ENCODE results near the gene CRACR2B. TPM values are rescaled to one million over a fixed set of nuclear protein-coding genes. Genes with fewer than 3 reads are reported as not detected.

CRACR2B gene
- total RNA-seq, 3 donors from 2014 or later, result 14.7 to 152 (median 86.2) TPM

- intact Hi-C loops (cut with DNase I; ENCODE audit: low total_unique reads), result loop anchor here (10.0 kb wide), 1 partner anchor 118 kb away; no protein-coding TSS in a partner anchor
- H3K27ac ChIP-seq, result no peak overlapping the region
- H3K27me3 ChIP-seq, result no peaks in the 10 kb centered on the region
- no peak for DNase-seq (ENCODE audit: low spot score in 2 of 2)
- H3K9me3 ChIP-seq, result no peaks in the 10 kb centered on the region
- no peaks in the 10 kb centered on the region for H3K36me3 ChIP-seq
- H3K4me1 ChIP-seq, result no peaks in the 10 kb centered on the region
- no peak for TF ChIP-seq POLR2A (IDR thresholded peaks at IDR 0.05)
- no peak for TF ChIP-seq POLR2AphosphoS5 (IDR thresholded peaks at IDR 0.05)
- TF ChIP-seq, protein P1, sequence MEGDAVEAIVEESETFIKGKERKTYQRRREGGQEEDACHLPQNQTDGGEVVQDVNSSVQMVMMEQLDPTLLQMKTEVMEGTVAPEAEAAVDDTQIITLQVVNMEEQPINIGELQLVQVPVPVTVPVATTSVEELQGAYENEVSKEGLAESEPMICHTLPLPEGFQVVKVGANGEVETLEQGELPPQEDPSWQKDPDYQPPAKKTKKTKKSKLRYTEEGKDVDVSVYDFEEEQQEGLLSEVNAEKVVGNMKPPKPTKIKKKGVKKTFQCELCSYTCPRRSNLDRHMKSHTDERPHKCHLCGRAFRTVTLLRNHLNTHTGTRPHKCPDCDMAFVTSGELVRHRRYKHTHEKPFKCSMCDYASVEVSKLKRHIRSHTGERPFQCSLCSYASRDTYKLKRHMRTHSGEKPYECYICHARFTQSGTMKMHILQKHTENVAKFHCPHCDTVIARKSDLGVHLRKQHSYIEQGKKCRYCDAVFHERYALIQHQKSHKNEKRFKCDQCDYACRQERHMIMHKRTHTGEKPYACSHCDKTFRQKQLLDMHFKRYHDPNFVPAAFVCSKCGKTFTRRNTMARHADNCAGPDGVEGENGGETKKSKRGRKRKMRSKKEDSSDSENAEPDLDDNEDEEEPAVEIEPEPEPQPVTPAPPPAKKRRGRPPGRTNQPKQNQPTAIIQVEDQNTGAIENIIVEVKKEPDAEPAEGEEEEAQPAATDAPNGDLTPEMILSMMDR (IDR thresholded peaks at IDR 0.05), result no peak
- no peak overlapping the region for H3K4me3 ChIP-seq
Observed at GRCh38 chr11:866481-866880, 38.8 kb downstream of the CRACR2B start.

DNA sequence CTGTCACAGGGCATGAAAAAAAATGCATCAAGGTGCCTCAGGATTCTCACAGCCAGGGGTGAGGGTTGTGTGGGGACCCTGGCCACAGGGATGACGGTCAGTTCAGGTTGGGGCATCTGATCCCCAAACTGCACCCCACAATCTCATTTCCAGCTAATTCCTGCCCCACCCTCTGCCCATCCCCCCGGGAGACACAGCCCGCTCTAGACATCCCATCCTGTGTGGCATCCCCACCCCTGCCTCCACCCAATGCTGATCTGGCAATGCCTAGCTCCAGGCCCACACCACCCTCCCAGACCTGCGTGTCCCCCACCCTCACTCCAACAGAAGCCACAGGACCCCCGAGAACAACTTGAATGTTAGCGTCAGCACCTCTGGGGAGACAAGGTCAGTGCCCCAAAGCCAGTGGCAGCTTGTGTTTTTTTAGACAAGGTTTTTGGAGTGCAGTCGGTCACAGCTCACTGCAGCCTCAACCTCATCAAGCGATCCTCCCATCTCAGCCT is 40.2 kb downstream of the CRACR2B start:
- H3K4me3 ChIP-seq, result no peak overlapping the region
- TF ChIP-seq, protein P1 (IDR thresholded peaks at IDR 0.05), result no peak
- TF ChIP-seq POLR2AphosphoS5 (IDR thresholded peaks at IDR 0.05) (no peak), POLR2A (IDR thresholded peaks at IDR 0.05) (no peak)
- intact Hi-C loops (cut with DNase I; ENCODE audit: low total_unique reads), result loop anchor here (10.0 kb wide), 1 partner anchor 117 kb away; no protein-coding TSS in a partner anchor
- no peak for DNase-seq (ENCODE audit: low spot score in 2 of 2)
- no peaks in the 10 kb centered on the region for H3K27me3 ChIP-seq
- no peaks in the 10 kb centered on the region for H3K9me3 ChIP-seq
- H3K4me1 ChIP-seq, result no peaks in the 10 kb centered on the region
- H3K27ac ChIP-seq, result no peak overlapping the region
- no peaks in the 10 kb centered on the region for H3K36me3 ChIP-seq

GRCh38 chr11:868394-868793 is 40.7 kb downstream of the CRACR2B start:
- Histone ChIP-seq H3K4me3 (no peak overlapping the region), H3K27ac (no peak overlapping the region), H3K36me3 (no peaks in the 10 kb centered on the region), H3K4me1 (no peaks in the 10 kb centered on the region), H3K9me3 (no peaks in the 10 kb centered on the region), H3K27me3 (no peaks in the 10 kb centered on the region)
- no peak for DNase-seq (ENCODE audit: low spot score in 2 of 2)
- intact Hi-C loops (cut with DNase I; ENCODE audit: low total_unique reads), result loop anchor here (10.0 kb wide), 1 partner anchor 116 kb away; no protein-coding TSS in a partner anchor
- TF ChIP-seq POLR2A (IDR thresholded peaks at IDR 0.05) (no peak), POLR2AphosphoS5 (IDR thresholded peaks at IDR 0.05) (no peak)
- TF ChIP-seq, protein P1 (IDR thresholded peaks at IDR 0.05), result no peak

GRCh38 chr11:868802-869201 is 41.1 kb downstream of the CRACR2B start:
- H3K9me3 ChIP-seq, result no peaks in the 10 kb centered on the region
- no peaks in the 10 kb centered on the region for H3K27me3 ChIP-seq
- no peak for TF ChIP-seq POLR2AphosphoS5 (IDR thresholded peaks at IDR 0.05)
- no peak for TF ChIP-seq POLR2A (IDR thresholded peaks at IDR 0.05)
- TF ChIP-seq, protein P1 (IDR thresholded peaks at IDR 0.05), result no peak
- DNase-seq (ENCODE audit: low spot score in 2 of 2), result no peak
- H3K27ac ChIP-seq, result no peak overlapping the region
- intact Hi-C loops (cut with DNase I; ENCODE audit: low total_unique reads), result loop anchor here (10.0 kb wide), 1 partner anchor 116 kb away; no protein-coding TSS in a partner anchor
- no peaks in the 10 kb centered on the region for H3K36me3 ChIP-seq
- no peak overlapping the region for H3K4me3 ChIP-seq
- H3K4me1 ChIP-seq, result no peaks in the 10 kb centered on the region

- H3K4me1 ChIP-seq, result no peaks in the 10 kb centered on the region
- TF ChIP-seq POLR2AphosphoS5 (IDR thresholded peaks at IDR 0.05) (no peak), POLR2A (IDR thresholded peaks at IDR 0.05) (no peak)
- TF ChIP-seq, protein P1 (IDR thresholded peaks at IDR 0.05), result no peak
- H3K27me3 ChIP-seq, result no peaks in the 10 kb centered on the region
- no peak for DNase-seq (ENCODE audit: low spot score in 2 of 2)
- no peaks in the 10 kb centered on the region for H3K9me3 ChIP-seq
- H3K4me3 ChIP-seq, result no peak overlapping the region
- no peaks in the 10 kb centered on the region for H3K36me3 ChIP-seq
- intact Hi-C loops (cut with DNase I; ENCODE audit: low total_unique reads), result loop anchor here (10.0 kb wide), 1 partner anchor 115 kb away; no protein-coding TSS in a partner anchor
- H3K27ac ChIP-seq, result no peak overlapping the region
Observed at GRCh38 chr11:869399-870126, 41.8 kb downstream of the CRACR2B start.
